H1 (cell line): Measurements from ENCODE around the gene MTERF1. TPM values are rescaled to one million over a fixed set of nuclear protein-coding genes. Genes with fewer than 3 reads are reported as not detected.

Experiments used
- CTCF ChIA-PET: fragments of 300-600 bp; sonication (Branson Sonifier 250); formaldehyde crosslinking; loops from one replicate; lab custom pipeline; 2021; ENCODE audit not compliant: partially characterized antibody; lab: Charles Lee
- POLR2A ChIA-PET: fragments of 300-600 bp; sonication (Branson Sonifier 250); formaldehyde crosslinking; loops from one replicate; lab custom pipeline; 2021; ENCODE audit warnings: inconsistent platforms; ENCODE audit not compliant: partially characterized antibody; lab: Charles Lee
- DNase-seq, 2 experiments: peaks; one replicate each; pipeline versions ENCODE4 v3.0.0 to v3.0.0-alpha.2; 2010 to 2022; ENCODE audit warnings: low spot score in 2 of 2, low read depth in 1 of 2, mixed read lengths in 1 of 2
- FAIRE-seq: peaks from 2 replicates; lab custom pipeline; 2011; peaks lifted over from hg19 to GRCh38; lab: Jason Lieb, UNC
- H2AFZ ChIP-seq: 2 replicates; pipeline ENCODE4 v1.8.1; 2012; ENCODE audit warnings: low read length, inconsistent platforms
- H2AK5ac ChIP-seq: 2 replicates; pipeline ENCODE4 v1.6.1; 2013; ENCODE audit warnings: low read depth, low read length
- H2BK120ac ChIP-seq: replicated peaks from 2 replicates; pipeline ENCODE3; 2013; ENCODE audit warnings: low read depth, low read length, inconsistent platforms
- H2BK12ac ChIP-seq: 2 replicates; pipeline ENCODE4 v1.6.1; 2013; ENCODE audit warnings: low read depth, low read length
- H2BK15ac ChIP-seq: 2 replicates; pipeline ENCODE4 v1.6.1; 2013; ENCODE audit warnings: low read length
- H2BK20ac ChIP-seq: 2 replicates; pipeline ENCODE4 v1.6.1; 2013; ENCODE audit warnings: low read length
- H2BK5ac ChIP-seq: 2 replicates; pipeline ENCODE4 v1.6.1; 2013; ENCODE audit warnings: low read depth, low read length
- H3K14ac ChIP-seq: 2 replicates; pipeline ENCODE4 v1.6.1; 2013; ENCODE audit warnings: inconsistent platforms; ENCODE audit not compliant: insufficient read length
- H3K18ac ChIP-seq: 2 replicates; pipeline ENCODE4 v1.6.1; 2013; ENCODE audit warnings: low read length; ENCODE audit errors: extremely low read depth
- H3K23ac ChIP-seq: 2 replicates; pipeline ENCODE4 v1.6.1; 2013; ENCODE audit warnings: inconsistent platforms; ENCODE audit not compliant: insufficient read length
- H3K23me2 ChIP-seq: 2 replicates; pipeline ENCODE4 v1.6.1; 2013; ENCODE audit warnings: low read depth, low read length
- H3K27ac ChIP-seq: 2 replicates; pipeline ENCODE4 v1.6.1; 2011; ENCODE audit warnings: low read depth, low read length, inconsistent platforms
- H3K27me3 ChIP-seq, 4 experiments: replicated peaks in 1 of 4; 1 replicate in 1 of 4; 2 replicates in 3 of 4; pipeline versions ENCODE4 v1.6.1 to v1.8.1; 2011 to 2013; ENCODE audit warnings: low read length in 3 of 4, mild to moderate bottlenecking in 3 of 4, inconsistent platforms in 2 of 4, mixed read lengths in 2 of 4, moderate library complexity in 1 of 4; ENCODE audit not compliant: control insufficient read depth in 3 of 4, insufficient read depth in 3 of 4; ENCODE audit errors: extremely low read depth in 1 of 4
- H3K36me3 ChIP-seq, 4 experiments: 2 replicates each; pipeline versions ENCODE4 v1.6.1 to v1.8.1; 2011 to 2013; ENCODE audit warnings: mild to moderate bottlenecking in 4 of 4, low read length in 3 of 4, moderate library complexity in 2 of 4, control low read depth in 1 of 4, inconsistent platforms in 1 of 4; ENCODE audit not compliant: insufficient read depth in 4 of 4, control insufficient read depth in 2 of 4
- H3K4ac ChIP-seq: replicated peaks from 2 replicates; pipeline ENCODE3; 2013; ENCODE audit warnings: low read length, low read depth, mixed read lengths, inconsistent platforms; ENCODE audit not compliant: insufficient read length
- H3K4me1 ChIP-seq, 4 experiments: replicated peaks in 1 of 4; 1 replicate in 1 of 4; 2 replicates in 3 of 4; pipeline versions ENCODE4 v1.6.1 to v1.8.1; 2011 to 2013; ENCODE audit warnings: low read length in 3 of 4, inconsistent platforms in 2 of 4, mixed read lengths in 1 of 4; ENCODE audit not compliant: insufficient read depth in 4 of 4, control insufficient read depth in 3 of 4
- H3K4me2 ChIP-seq, 2 experiments: 2 replicates each; pipeline versions ENCODE4 v1.6.1 to v1.8.1; 2011 to 2013; ENCODE audit warnings: low read depth in 2 of 2, low read length in 2 of 2, control low read depth in 1 of 2, inconsistent platforms in 1 of 2, mild to moderate bottlenecking in 1 of 2; ENCODE audit not compliant: insufficient read depth in 1 of 2
- H3K4me3 ChIP-seq, 4 experiments: fragments of 200-600, 300-600 bp in 1 of 4; sonication (generic), shearing (Covaris generic), sonication (Bioruptor Twin) in 1 of 4; 2 replicates each; pipeline versions ENCODE4 v1.5.1 to v1.8.1; 2011 to 2016; ENCODE audit warnings: low read length in 4 of 4, low read depth in 3 of 4, control low read depth in 2 of 4, inconsistent platforms in 2 of 4, mild to moderate bottlenecking in 2 of 4, mixed read lengths in 1 of 4, moderate library complexity in 1 of 4; ENCODE audit not compliant: insufficient read depth in 2 of 4; ENCODE audit errors: extremely low read depth in 1 of 4
- H3K56ac ChIP-seq: replicated peaks from 2 replicates; pipeline ENCODE3; 2013; ENCODE audit warnings: low read depth, mild to moderate bottlenecking, mixed read lengths, low read length, inconsistent platforms; ENCODE audit not compliant: insufficient read length
- H3K79me1 ChIP-seq: 2 replicates; pipeline ENCODE4 v1.6.1; 2013; ENCODE audit warnings: low read depth, low read length, control low read depth
- H3K79me2 ChIP-seq, 2 experiments: 2 replicates each; pipeline versions ENCODE4 v1.6.1 to v1.8.1; 2012 to 2013; ENCODE audit warnings: low read length in 2 of 2, mild to moderate bottlenecking in 2 of 2, inconsistent platforms in 1 of 2; ENCODE audit not compliant: insufficient read depth in 2 of 2, control insufficient read depth in 1 of 2
- H3K9ac ChIP-seq, 4 experiments: replicated peaks in 1 of 4; 1 replicate in 1 of 4; 2 replicates in 3 of 4; pipeline versions ENCODE4 v1.6.1 to v1.8.1; 2011 to 2013; ENCODE audit warnings: low read depth in 3 of 4, low read length in 3 of 4, control low read depth in 2 of 4, mild to moderate bottlenecking in 2 of 4, moderate library complexity in 2 of 4, inconsistent platforms in 1 of 4; ENCODE audit errors: extremely low read depth in 1 of 4
- H3K9me3 ChIP-seq, 2 experiments: 2 replicates each; pipeline versions ENCODE4 v1.6.1 to v1.8.1; 2012 to 2013; ENCODE audit warnings: mild to moderate bottlenecking in 2 of 2, moderate library complexity in 2 of 2, control low read depth in 1 of 2, inconsistent platforms in 1 of 2, low read depth in 1 of 2, low read length in 1 of 2, mixed read lengths in 1 of 2; ENCODE audit not compliant: insufficient read depth in 2 of 2
- H4K20me1 ChIP-seq, 2 experiments: replicated peaks in 1 of 2; 2 replicates each; pipeline versions ENCODE3 to v1.8.1; 2011 to 2013; ENCODE audit warnings: inconsistent platforms in 2 of 2, low read length in 2 of 2, mild to moderate bottlenecking in 1 of 2; ENCODE audit not compliant: insufficient read depth in 2 of 2, control insufficient read depth in 1 of 2
- H4K5ac ChIP-seq: 2 replicates; pipeline ENCODE4 v1.6.1; 2013; ENCODE audit warnings: low read length, low read depth, mixed read lengths, inconsistent platforms; ENCODE audit not compliant: insufficient read length
- H4K8ac ChIP-seq: 2 replicates; pipeline ENCODE4 v1.8.0; 2013; ENCODE audit warnings: mild to moderate bottlenecking, moderate library complexity, low read length, inconsistent platforms; ENCODE audit not compliant: insufficient read depth; ENCODE audit errors: extremely low read depth
- H4K91ac ChIP-seq: replicated peaks from 2 replicates; pipeline ENCODE3; 2013; ENCODE audit warnings: low read length, mixed read lengths, inconsistent platforms; ENCODE audit not compliant: insufficient read length
- BACH1 ChIP-seq: IDR thresholded peaks from 2 replicates; pipeline ENCODE4 v1.6.1; 2012; ENCODE audit warnings: low read length, improper control_type of control experiment
- BCL11A ChIP-seq, 2 experiments: IDR thresholded peaks; one replicate each; pipeline ENCODE4 v1.6.1; 2011; ENCODE audit warnings: low read depth in 2 of 2, low read length in 2 of 2, mild to moderate bottlenecking in 2 of 2
- EGR1 ChIP-seq: IDR thresholded peaks from 2 replicates; pipeline ENCODE4 v1.6.1; 2011; ENCODE audit warnings: low read depth, low read length, borderline replicate concordance
- FOSL1 ChIP-seq: IDR thresholded peaks from 2 replicates; pipeline ENCODE4 v1.6.1; 2011; ENCODE audit warnings: mild to moderate bottlenecking, low read depth, low read length, moderate library complexity; ENCODE audit not compliant: insufficient read depth
- HDAC6 ChIP-seq: IDR thresholded peaks from one replicate; pipeline ENCODE4 v1.7.1; 2012; ENCODE audit warnings: low read depth, mild to moderate bottlenecking, inconsistent platforms, low read length, moderate library complexity
- MAFK ChIP-seq: IDR thresholded peaks from 2 replicates; pipeline ENCODE4 v1.6.1; 2012; ENCODE audit warnings: low read depth, mild to moderate bottlenecking, improper control_type of control experiment, low read length
- POLR2A ChIP-seq, 2 experiments: IDR thresholded peaks; 1 replicate in 1 of 2; 2 replicates in 1 of 2; pipeline ENCODE4 v1.6.1; 2011; ENCODE audit warnings: low read depth in 2 of 2, low read length in 2 of 2, mild to moderate bottlenecking in 2 of 2; ENCODE audit errors: control extremely low read depth in 1 of 2
- SRF ChIP-seq: IDR thresholded peaks from 2 replicates; pipeline ENCODE4 v1.6.1; 2011; ENCODE audit warnings: mild to moderate bottlenecking, low read depth, low read length, moderate library complexity
- TEAD4 ChIP-seq: IDR thresholded peaks from 2 replicates; pipeline ENCODE4 v1.6.1; 2012; ENCODE audit warnings: low read depth, low read length, inconsistent platforms, mixed read lengths
- polyA plus RNA-seq, 7 experiments: library from polyadenylated mRNA; depleted of rRNA in 3 of 7; stranded (reverse) in 5 of 7; unstranded in 2 of 7; fragments of >200 nt in 5 of 7; fragments of 200-250 nt in 2 of 7; gene quantifications; 1 replicate in 5 of 7; 2 replicates in 1 of 7; 4 replicates in 1 of 7; pipeline versions ENCODE4 v1.2.1 to v1.2.3, GENCODE V29; 2011 to 2013; ENCODE audit warnings: missing spikeins in 2 of 7, mixed read lengths in 2 of 7
- total RNA-seq: library from RNA; stranded (reverse); fragmentation: NEBNext Ultra II Directional; extraction: Animal tissue kit (Norgen Biotek cat#: 25700); gene quantifications from 2 replicates; pipeline ENCODE4 v1.2.1, GENCODE V29; 2021
- TF ChIP-seq, protein P1 (sequence below): IDR thresholded peaks from 2 replicates; pipeline ENCODE4 v1.6.1; 2012; ENCODE audit warnings: low read length, inconsistent platforms
- TF ChIP-seq, protein P2 (sequence below): IDR thresholded peaks from 2 replicates; pipeline ENCODE4 v1.6.1; 2011; ENCODE audit warnings: low read length, improper control_type of control experiment
- TF ChIP-seq, protein P3 (sequence below): IDR thresholded peaks from 2 replicates; pipeline ENCODE4 v1.6.1; 2011; ENCODE audit warnings: low read depth, mild to moderate bottlenecking, low read length; ENCODE audit not compliant: insufficient read depth

Gene MTERF1
- total and polyA plus RNA-seq, 2 of the 8 experiments (the other 6 are each of a cell fraction or from before 2014, with no cell fraction given), result 4.5 to 12.6 TPM

DNA sequence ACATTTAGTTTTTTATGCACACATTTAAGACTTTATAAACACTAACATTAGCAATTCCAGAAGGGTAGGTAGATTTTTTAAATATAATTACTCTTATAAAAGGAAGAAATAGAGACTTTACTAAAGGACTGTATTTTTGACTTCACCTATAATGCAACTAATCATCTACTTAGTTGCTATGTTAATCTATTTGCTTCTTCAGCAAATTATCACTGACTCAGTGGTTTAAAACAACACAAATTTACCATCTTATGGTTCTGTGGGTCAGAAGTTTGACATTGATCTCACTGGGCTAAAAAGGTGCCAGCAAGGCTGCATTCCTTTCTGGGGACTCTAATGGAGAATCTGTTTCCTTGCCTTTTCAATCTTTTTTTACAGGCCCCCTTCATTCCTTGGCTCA is 7.6 kb downstream of the MTERF1 start:
- H3K4me1 ChIP-seq, result no peaks in the 10 kb centered on the region
- no peak for DNase-seq

More for the DNA sequence above, 7.6 kb downstream of the MTERF1 start:
- Histone ChIP-seq H2BK5ac (no peak overlapping the region), H3K27me3 (no peaks in the 10 kb centered on the region), H2BK12ac (no peak overlapping the region), H3K4me2 (no peak overlapping the region), H2BK120ac (no peak overlapping the region), H3K27ac (no peak overlapping the region), H2AK5ac (no peak overlapping the region), H2BK15ac (no peak overlapping the region), H3K23ac (no peak overlapping the region), H3K4me3 (no peak overlapping the region), H3K23me2 (no peaks in the 10 kb centered on the region), H4K91ac (no peak overlapping the region), H3K79me1 (peaks cover 4% of the 10 kb centered on the region; the same call in 1 of the 2 replicates), H3K14ac (no peak overlapping the region), H3K56ac (no peak overlapping the region), H4K20me1 (no peaks in the 10 kb centered on the region), H3K36me3 (peaks cover 0 to 6% (median 1%) of the 10 kb centered on the region in 4 experiments; a peak in 3 of 8 replicates), H3K18ac (no peak overlapping the region), H3K9ac (no peak overlapping the region), H4K5ac (no peak overlapping the region), H2AFZ (no peak overlapping the region), H4K8ac (no peak overlapping the region), H2BK20ac (no peak overlapping the region), H3K9me3 (no peaks in the 10 kb centered on the region), H3K79me2 (no peaks in the 10 kb centered on the region), H3K4ac (no peak overlapping the region)
- ChIA-PET POLR2A (no interaction called here), CTCF (interaction anchor here (0.9 kb wide), 1 partner anchor 12 kb away, joined by 4 read pairs; no protein-coding TSS in a partner anchor)
- TF ChIP-seq, protein P1, sequence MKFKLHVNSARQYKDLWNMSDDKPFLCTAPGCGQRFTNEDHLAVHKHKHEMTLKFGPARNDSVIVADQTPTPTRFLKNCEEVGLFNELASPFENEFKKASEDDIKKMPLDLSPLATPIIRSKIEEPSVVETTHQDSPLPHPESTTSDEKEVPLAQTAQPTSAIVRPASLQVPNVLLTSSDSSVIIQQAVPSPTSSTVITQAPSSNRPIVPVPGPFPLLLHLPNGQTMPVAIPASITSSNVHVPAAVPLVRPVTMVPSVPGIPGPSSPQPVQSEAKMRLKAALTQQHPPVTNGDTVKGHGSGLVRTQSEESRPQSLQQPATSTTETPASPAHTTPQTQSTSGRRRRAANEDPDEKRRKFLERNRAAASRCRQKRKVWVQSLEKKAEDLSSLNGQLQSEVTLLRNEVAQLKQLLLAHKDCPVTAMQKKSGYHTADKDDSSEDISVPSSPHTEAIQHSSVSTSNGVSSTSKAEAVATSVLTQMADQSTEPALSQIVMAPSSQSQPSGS, result no peak
- no peak for TF ChIP-seq BCL11A (IDR thresholded peaks at IDR 0.05; ENCODE audit: low read depth in 2 of 2, low read length in 2 of 2)
- TF ChIP-seq POLR2A (IDR thresholded peaks at IDR 0.05; ENCODE audit: control extremely low read depth in 1 of 2, low read depth in 2 of 2, low read length in 2 of 2), result no peak
- TF ChIP-seq, protein P2, sequence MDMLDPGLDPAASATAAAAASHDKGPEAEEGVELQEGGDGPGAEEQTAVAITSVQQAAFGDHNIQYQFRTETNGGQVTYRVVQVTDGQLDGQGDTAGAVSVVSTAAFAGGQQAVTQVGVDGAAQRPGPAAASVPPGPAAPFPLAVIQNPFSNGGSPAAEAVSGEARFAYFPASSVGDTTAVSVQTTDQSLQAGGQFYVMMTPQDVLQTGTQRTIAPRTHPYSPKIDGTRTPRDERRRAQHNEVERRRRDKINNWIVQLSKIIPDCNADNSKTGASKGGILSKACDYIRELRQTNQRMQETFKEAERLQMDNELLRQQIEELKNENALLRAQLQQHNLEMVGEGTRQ, result no peak
- no peak for TF ChIP-seq EGR1
- TF ChIP-seq TEAD4, result no peak
- no peak for TF ChIP-seq MAFK
- TF ChIP-seq, protein P3, sequence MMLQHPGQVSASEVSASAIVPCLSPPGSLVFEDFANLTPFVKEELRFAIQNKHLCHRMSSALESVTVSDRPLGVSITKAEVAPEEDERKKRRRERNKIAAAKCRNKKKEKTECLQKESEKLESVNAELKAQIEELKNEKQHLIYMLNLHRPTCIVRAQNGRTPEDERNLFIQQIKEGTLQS, result no peak
- TF ChIP-seq BACH1, result no peak
- TF ChIP-seq SRF, result no peak
- no peak for TF ChIP-seq FOSL1
- TF ChIP-seq HDAC6, result no peak
- no peak for FAIRE-seq
